Hippocampal formation (tissue), 2 donors: ENCODE data around the gene MRPL9.
A peak's percentile ranks its signal among the peaks of the same experiment; 100 is the strongest.

Source experiments
- DNase-seq, 2 donors: peaks; one replicate each; lab custom pipeline; 2025; lab: John Stamatoyannopoulos, UW

The MRPL9 gene

GRCh38 chr1:151711044-151711800, 52.1 kb downstream of the MRPL9 start:
- DNase-seq, result no peak

GRCh38 chr1:151710187-151710840, 53.0 kb downstream of the MRPL9 start:
- peak; percentile 39 to 50 for DNase-seq
